HepG2 (cell line): ENCODE results near the gene SLC16A9. TPM values are rescaled to one million over a fixed set of nuclear protein-coding genes. Genes with fewer than 3 reads are reported as not detected.
A peak's percentile ranks its signal among the peaks of the same experiment; 100 is the strongest.

Experiments used
- ARHGAP35 ChIP-seq: sonication (generic); formaldehyde crosslinking; IDR thresholded peaks from 2 replicates; pipeline ENCODE4 v1.9.0; 2022; ENCODE audit warnings: mild to moderate bottlenecking, inconsistent platforms, moderate library complexity, missing genetic modification reagents, borderline replicate concordance
- CHCHD3 ChIP-seq: sonication (generic); formaldehyde crosslinking; IDR thresholded peaks from 2 replicates; pipeline ENCODE4 v1.8.0; 2022; ENCODE audit warnings: mild to moderate bottlenecking, missing genetic modification reagents, moderate library complexity
- ELF4 ChIP-seq: sonication (generic); formaldehyde crosslinking; IDR thresholded peaks from 2 replicates; pipeline ENCODE4 v1.5.0; 2020; ENCODE audit warnings: missing genetic modification reagents, mild to moderate bottlenecking, moderate library complexity, borderline replicate concordance
- FOSL1 ChIP-seq: sonication (generic); formaldehyde crosslinking; IDR thresholded peaks from 2 replicates; pipeline ENCODE4 v1.9.0; 2021; ENCODE audit warnings: missing genetic modification reagents, borderline replicate concordance
- FOXJ3 ChIP-seq: sonication (generic); formaldehyde crosslinking; IDR thresholded peaks from 2 replicates; pipeline ENCODE4 v1.4.0; 2020; ENCODE audit warnings: missing genetic modification reagents, mild to moderate bottlenecking, borderline replicate concordance
- HDAC6 ChIP-seq: fragments of 200-600 bp; sonication (generic); IDR thresholded peaks from 2 replicates; pipeline ENCODE4 v1.7.0; 2017; ENCODE audit warnings: mild to moderate bottlenecking, antibody characterized with exemption, low read length, low read depth
- MED1 ChIP-seq: sonication (generic); formaldehyde crosslinking; IDR thresholded peaks from 2 replicates; pipeline ENCODE4 v1.4.0; 2020; ENCODE audit warnings: missing genetic modification reagents
- MEIS2 ChIP-seq: sonication (generic); formaldehyde crosslinking; IDR thresholded peaks from 2 replicates; pipeline ENCODE4 v1.9.0; 2021; ENCODE audit warnings: mild to moderate bottlenecking, missing genetic modification reagents
- MTA1 ChIP-seq: sonication (generic); formaldehyde crosslinking; IDR thresholded peaks from 2 replicates; pipeline ENCODE4 v1.4.0; 2020; ENCODE audit warnings: missing genetic modification reagents, mild to moderate bottlenecking, borderline replicate concordance
- NFE2L2 ChIP-seq: fragments of 150-350 bp; IDR thresholded peaks from 2 replicates; pipeline ENCODE4 v1.6.1; 2014; ENCODE audit warnings: low read length
- NFYC ChIP-seq: IDR thresholded peaks from 2 replicates; pipeline ENCODE4 v1.6.1; 2016; ENCODE audit warnings: missing genetic modification reagents, missing compliant biosample characterization
- PRPF4 ChIP-seq: fragments of 200-400 bp; formaldehyde crosslinking; IDR thresholded peaks from 2 replicates; pipeline ENCODE4 v1.6.1; 2016; ENCODE audit warnings: low read length, low read depth; ENCODE audit not compliant: poor library complexity, severe bottlenecking
- SAFB2 ChIP-seq: sonication (generic); formaldehyde crosslinking; IDR thresholded peaks from 2 replicates; pipeline ENCODE4 v1.5.1; 2020; ENCODE audit warnings: missing genetic modification reagents, low read depth, mild to moderate bottlenecking, borderline replicate concordance
- SOX6 ChIP-seq, 2 experiments: fragments of 450-650 bp in 1 of 2; sonication (generic) in 1 of 2; formaldehyde crosslinking in 1 of 2; IDR thresholded peaks; 2 replicates each; pipeline versions ENCODE4 v1.4.0 to v1.6.1; 2017 to 2020; ENCODE audit warnings: antibody characterized with exemption in 1 of 2, mild to moderate bottlenecking in 1 of 2, missing genetic modification reagents in 1 of 2
- THAP11 ChIP-seq: IDR thresholded peaks from 2 replicates; pipeline ENCODE4 v1.6.1; 2016; ENCODE audit warnings: missing biosample characterization, missing genetic modification reagents
- ZFAT ChIP-seq: sonication (generic); formaldehyde crosslinking; conservative IDR thresholded peaks from 2 replicates; pipeline ENCODE4 v1.8.1; 2023; ENCODE audit warnings: missing genetic modification reagents, inconsistent platforms
- ZFP36L1 ChIP-seq: sonication (generic); formaldehyde crosslinking; IDR thresholded peaks from 2 replicates; pipeline ENCODE4 v1.8.0; 2022; ENCODE audit warnings: mild to moderate bottlenecking, missing genetic modification reagents, moderate library complexity
- ZNF589 ChIP-seq: sonication (generic); formaldehyde crosslinking; conservative IDR thresholded peaks from 2 replicates; pipeline ENCODE4 v1.8.0; 2022; ENCODE audit warnings: mild to moderate bottlenecking, moderate library complexity, missing genetic modification reagents
- ZNF724P ChIP-seq: sonication (generic); formaldehyde crosslinking; IDR thresholded peaks from 2 replicates; pipeline ENCODE4 v1.8.0; 2022; ENCODE audit warnings: missing genetic modification reagents, borderline replicate concordance
- polyA plus RNA-seq, 8 experiments: library from polyadenylated mRNA; depleted of rRNA in 3 of 8; stranded (reverse) in 7 of 8; unstranded in 1 of 8; fragments of >200 nt; fragmentation: Illumina TruSeq in 4 of 8; extraction: Trizol in 4 of 8; gene quantifications; 2 replicates each; pipeline versions ENCODE4 v1.2.1 to v1.2.3, GENCODE V29; 2011 to 2016; ENCODE audit warnings: low read depth in 4 of 8, missing spikeins in 1 of 8, mixed read lengths in 1 of 8; ENCODE audit not compliant: insufficient read depth in 1 of 8
- total RNA-seq, 5 experiments: library from RNA; depleted of rRNA; stranded (reverse); fragments of >200 nt; fragmentation: Illumina TruSeq; extraction: Trizol; gene quantifications; 2 replicates each; pipeline ENCODE4 v1.2.3, GENCODE V29; 2016; ENCODE audit warnings: low read depth in 1 of 5
- TF ChIP-seq, protein P1 (sequence below): sonication (generic); formaldehyde crosslinking; IDR thresholded peaks from 2 replicates; pipeline ENCODE4 v1.4.0; 2020; ENCODE audit warnings: missing genetic modification reagents
- TF ChIP-seq, protein P2 (sequence below): sonication (generic); formaldehyde crosslinking; IDR thresholded peaks from 2 replicates; pipeline ENCODE4 v1.8.0; 2022; ENCODE audit warnings: mild to moderate bottlenecking, missing genetic modification reagents, borderline replicate concordance
- TF ChIP-seq, protein P3 (sequence below): sonication (generic); formaldehyde crosslinking; IDR thresholded peaks from 2 replicates; pipeline ENCODE4 v1.5.0; 2020; ENCODE audit warnings: mild to moderate bottlenecking, missing genetic modification reagents
- TF ChIP-seq, protein P4 (sequence below): sonication (generic); formaldehyde crosslinking; conservative IDR thresholded peaks from 2 replicates; pipeline ENCODE4 v1.8.0; 2022; ENCODE audit warnings: mild to moderate bottlenecking, moderate library complexity, missing genetic modification reagents

SLC16A9 gene
- total and polyA plus RNA-seq, 2 of the 13 experiments (the other 11 are each of a cell fraction or from before 2014, with no cell fraction given) = 0.01 to 0.09 TPM

DNA sequence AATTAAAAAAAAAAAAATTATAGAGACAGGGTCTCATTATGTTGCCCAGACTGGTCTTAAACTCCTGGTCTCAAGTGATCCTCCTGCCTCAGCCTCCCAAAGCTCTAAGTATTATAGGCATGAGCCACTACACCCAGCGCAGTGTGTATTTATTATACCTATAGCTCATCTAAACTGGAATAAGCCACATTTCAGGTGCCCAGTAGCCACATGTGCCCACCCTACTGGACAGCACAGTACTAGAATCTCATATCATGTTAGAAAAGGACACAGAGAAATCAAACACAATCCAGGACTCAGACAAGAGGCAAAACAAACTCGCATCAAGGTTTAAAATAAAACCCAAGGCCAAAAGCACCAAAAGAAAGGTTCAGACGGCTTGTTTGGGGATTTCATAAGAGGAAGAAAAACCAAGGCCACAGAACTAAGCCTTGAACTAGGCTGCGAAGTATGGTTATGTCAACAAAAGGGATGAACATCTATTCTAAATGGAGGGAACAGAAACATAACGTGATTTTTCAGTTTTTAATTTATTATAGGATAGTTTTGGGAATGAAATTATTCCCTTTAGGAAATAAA lies 32.3 kb downstream of the SLC16A9 start (continued):
- TF ChIP-seq, protein P1, sequence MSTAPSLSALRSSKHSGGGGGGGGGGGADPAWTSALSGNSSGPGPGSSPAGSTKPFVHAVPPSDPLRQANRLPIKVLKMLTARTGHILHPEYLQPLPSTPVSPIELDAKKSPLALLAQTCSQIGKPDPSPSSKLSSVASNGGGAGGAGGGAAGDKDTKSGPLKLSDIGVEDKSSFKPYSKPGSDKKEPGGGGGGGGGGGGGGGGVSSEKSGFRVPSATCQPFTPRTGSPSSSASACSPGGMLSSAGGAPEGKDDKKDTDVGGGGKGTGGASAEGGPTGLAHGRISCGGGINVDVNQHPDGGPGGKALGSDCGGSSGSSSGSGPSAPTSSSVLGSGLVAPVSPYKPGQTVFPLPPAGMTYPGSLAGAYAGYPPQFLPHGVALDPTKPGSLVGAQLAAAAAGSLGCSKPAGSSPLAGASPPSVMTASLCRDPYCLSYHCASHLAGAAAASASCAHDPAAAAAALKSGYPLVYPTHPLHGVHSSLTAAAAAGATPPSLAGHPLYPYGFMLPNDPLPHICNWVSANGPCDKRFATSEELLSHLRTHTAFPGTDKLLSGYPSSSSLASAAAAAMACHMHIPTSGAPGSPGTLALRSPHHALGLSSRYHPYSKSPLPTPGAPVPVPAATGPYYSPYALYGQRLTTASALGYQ (CRISPR knock-in tag) = no peak
- peak; percentile 48; the same call in 1 of the 2 replicates for TF ChIP-seq MED1 (CRISPR knock-in tag)
- TF ChIP-seq HDAC6 = no peak
- peak; percentile 75; the same call in 1 of the 2 replicates for TF ChIP-seq FOXJ3 (CRISPR knock-in tag)
- TF ChIP-seq, protein P2, sequence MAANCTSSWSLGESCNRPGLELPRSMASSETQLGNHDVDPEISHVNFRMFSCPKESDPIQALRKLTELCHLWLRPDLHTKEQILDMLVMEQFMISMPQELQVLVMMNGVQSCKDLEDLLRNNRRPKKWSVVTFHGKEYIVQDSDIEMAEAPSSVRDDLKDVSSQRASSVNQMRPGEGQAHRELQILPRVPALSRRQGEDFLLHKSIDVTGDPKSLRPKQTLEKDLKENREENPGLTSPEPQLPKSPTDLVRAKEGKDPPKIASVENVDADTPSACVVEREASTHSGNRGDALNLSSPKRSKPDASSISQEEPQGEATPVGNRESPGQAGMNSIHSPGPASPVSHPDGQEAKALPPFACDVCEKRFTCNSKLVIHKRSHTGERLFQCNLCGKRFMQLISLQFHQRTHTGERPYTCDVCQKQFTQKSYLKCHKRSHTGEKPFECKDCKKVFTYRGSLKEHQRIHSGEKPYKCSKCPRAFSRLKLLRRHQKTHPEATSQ (CRISPR knock-in tag) = no peak
- TF ChIP-seq THAP11 (CRISPR knock-in tag) = no peak
- TF ChIP-seq ZNF589 (CRISPR knock-in tag) = no peak
- TF ChIP-seq, protein P3, sequence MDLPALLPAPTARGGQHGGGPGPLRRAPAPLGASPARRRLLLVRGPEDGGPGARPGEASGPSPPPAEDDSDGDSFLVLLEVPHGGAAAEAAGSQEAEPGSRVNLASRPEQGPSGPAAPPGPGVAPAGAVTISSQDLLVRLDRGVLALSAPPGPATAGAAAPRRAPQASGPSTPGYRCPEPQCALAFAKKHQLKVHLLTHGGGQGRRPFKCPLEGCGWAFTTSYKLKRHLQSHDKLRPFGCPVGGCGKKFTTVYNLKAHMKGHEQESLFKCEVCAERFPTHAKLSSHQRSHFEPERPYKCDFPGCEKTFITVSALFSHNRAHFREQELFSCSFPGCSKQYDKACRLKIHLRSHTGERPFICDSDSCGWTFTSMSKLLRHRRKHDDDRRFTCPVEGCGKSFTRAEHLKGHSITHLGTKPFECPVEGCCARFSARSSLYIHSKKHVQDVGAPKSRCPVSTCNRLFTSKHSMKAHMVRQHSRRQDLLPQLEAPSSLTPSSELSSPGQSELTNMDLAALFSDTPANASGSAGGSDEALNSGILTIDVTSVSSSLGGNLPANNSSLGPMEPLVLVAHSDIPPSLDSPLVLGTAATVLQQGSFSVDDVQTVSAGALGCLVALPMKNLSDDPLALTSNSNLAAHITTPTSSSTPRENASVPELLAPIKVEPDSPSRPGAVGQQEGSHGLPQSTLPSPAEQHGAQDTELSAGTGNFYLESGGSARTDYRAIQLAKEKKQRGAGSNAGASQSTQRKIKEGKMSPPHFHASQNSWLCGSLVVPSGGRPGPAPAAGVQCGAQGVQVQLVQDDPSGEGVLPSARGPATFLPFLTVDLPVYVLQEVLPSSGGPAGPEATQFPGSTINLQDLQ (CRISPR knock-in tag) = no peak
- TF ChIP-seq ARHGAP35 (CRISPR knock-in tag) = no peak
- TF ChIP-seq, protein P4, sequence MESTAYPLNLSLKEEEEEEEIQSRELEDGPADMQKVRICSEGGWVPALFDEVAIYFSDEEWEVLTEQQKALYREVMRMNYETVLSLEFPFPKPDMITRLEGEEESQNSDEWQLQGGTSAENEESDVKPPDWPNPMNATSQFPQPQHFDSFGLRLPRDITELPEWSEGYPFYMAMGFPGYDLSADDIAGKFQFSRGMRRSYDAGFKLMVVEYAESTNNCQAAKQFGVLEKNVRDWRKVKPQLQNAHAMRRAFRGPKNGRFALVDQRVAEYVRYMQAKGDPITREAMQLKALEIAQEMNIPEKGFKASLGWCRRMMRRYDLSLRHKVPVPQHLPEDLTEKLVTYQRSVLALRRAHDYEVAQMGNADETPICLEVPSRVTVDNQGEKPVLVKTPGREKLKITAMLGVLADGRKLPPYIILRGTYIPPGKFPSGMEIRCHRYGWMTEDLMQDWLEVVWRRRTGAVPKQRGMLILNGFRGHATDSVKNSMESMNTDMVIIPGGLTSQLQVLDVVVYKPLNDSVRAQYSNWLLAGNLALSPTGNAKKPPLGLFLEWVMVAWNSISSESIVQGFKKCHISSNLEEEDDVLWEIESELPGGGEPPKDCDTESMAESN (CRISPR knock-in tag) = no peak
- TF ChIP-seq PRPF4 = no peak
- TF ChIP-seq NFYC (CRISPR knock-in tag) = no peak
- no peak for TF ChIP-seq ZNF724P (CRISPR knock-in tag)
- TF ChIP-seq FOSL1 (CRISPR knock-in tag) = no peak
- no peak for TF ChIP-seq MEIS2 (CRISPR knock-in tag)
- no peak for TF ChIP-seq ELF4
- no peak for TF ChIP-seq NFE2L2
- TF ChIP-seq CHCHD3 (CRISPR knock-in tag) = no peak
- TF ChIP-seq MTA1 (CRISPR knock-in tag) = no peak
- TF ChIP-seq ZFP36L1 = no peak
- no peak for TF ChIP-seq SOX6 (IDR thresholded peaks at IDR 0.05)
- peak; percentile 78 for TF ChIP-seq SOX6 (CRISPR knock-in tag; IDR thresholded peaks at IDR 0.05)
- TF ChIP-seq SAFB2 (CRISPR knock-in tag) = no peak
- TF ChIP-seq ZFAT (CRISPR knock-in tag) = no peak
